Measurements from ENCODE around the gene BAG1.

Gene BAG1

DNA sequence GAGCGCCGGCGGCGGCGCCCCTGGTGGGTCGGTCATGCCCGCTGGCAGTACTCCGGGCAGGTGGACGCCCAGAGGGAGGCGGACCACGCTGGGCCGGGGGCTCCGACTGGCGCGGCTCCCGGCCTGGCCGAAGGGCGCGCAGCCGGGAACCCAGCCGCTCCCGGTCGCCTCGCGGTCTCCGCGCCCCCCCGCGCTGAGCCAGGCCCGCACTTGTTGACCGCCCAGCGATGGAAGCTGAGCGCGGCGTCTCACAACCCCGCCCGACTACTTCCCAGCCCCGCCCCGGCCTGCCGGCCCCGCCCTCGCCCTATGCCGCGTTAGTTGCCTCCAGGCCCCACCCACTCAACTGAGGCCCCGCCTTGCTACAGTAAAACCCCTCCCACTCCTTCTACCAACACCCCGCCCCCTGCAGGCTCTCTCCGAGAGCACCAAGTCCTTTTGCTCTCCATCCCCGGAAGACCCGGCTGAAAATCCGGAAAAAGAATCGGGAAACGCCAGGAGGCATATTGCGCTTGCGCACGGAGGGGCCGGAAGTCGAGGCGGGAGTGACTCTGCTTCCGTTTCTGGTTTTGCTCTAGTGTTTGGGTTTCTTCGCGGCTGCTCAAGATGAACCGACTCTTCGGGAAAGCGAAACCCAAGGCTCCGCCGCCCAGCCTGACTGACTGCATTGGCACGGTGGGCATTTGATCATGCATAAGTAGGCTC lies at the start of gene BAG1, which contains the start of gene CHMP5:
Gene BAG1, minus strand, starts transcription at position 236 of the 705 bp plus-strand sequence.
Gene CHMP5, plus strand, starts transcription at position 577 of the 705 bp plus-strand sequence. Its CDS starts 30 bp downstream, at position 607.
- peak; percentile 99 for DNase-seq (ENCODE audit: low read depth)

- no peak for DNase-seq (ENCODE audit: low read depth)
Observed at GRCh38 chr9:33311953-33312352, 47.4 kb upstream of the BAG1 start.

- DNase-seq (ENCODE audit: low read depth), result no peak
Observed at GRCh38 chr9:33310748-33311147, 46.2 kb upstream of the BAG1 start.

DNA sequence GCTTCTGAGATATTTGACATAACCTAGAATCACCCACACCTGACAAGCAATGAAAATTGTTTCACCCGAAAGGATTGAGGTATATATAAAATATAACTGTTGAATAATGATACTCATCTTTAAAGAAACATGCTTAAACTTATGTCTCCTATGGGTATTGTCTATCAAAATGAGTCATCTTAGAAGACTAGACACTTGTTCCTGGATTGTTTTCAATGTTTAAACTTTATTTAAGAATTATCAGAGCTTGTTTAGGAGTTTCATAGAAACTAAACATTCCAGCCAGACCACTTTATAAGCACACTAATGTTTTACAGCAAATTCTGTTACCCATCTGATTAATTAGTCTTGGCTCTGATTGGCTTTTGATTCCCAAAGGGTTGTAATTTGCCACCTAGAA lies 45.4 kb upstream of the BAG1 start:
- no peak for DNase-seq (ENCODE audit: low read depth)

- no peak for DNase-seq (ENCODE audit: low read depth)
Observed at GRCh38 chr9:33307067-33307466, 42.6 kb upstream of the BAG1 start.

GRCh38 chr9:33306037-33306436 lies 41.5 kb upstream of the BAG1 start:
- no peak for DNase-seq (ENCODE audit: low read depth)

DNA sequence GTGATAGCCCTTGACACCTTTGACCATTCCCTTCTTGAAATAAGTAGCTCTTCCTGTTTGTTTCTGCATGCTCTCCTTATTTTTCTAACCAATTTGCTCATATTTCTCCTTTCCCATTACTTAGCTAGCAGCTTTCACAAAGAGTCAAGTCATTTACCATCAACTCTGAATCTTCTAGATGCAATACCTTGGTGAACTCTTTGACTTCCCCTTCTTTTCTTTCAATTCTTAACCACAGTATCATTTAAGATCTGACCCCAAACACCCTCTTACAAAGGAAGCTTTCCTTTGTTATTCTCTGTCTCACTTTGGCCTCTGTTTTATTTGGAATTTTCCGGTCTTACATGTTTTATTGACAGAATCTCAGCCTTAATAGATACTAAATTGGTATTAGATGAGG lies 39.9 kb upstream of the BAG1 start:
- DNase-seq (ENCODE audit: low read depth), result no peak

GRCh38 chr9:33300546-33300945 lies 36.0 kb upstream of the BAG1 start:
- DNase-seq (ENCODE audit: low read depth), result no peak

DNA sequence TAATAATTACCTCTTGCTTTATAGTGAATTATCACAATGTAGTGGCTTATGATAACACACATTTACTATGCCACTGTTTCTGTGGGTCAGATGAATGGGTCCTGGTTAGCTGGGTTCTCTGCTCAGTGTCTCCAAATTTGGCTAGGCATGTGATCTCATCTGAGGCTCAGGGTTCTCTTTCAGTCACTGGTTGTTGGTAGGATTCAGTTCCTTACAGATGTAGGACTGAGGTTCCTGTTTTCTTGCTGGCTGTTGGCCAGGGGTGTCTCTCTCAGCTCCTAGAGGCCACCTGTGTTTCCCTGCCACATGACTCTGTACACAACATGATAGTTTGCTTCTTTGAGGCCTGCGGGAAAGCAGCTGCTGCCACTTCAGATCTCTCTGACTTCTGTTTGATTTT lies 32.9 kb upstream of the BAG1 start:
- DNase-seq (ENCODE audit: low read depth), result no peak

GRCh38 chr9:33295571-33295970 lies 31.1 kb upstream of the BAG1 start:
- DNase-seq (ENCODE audit: low read depth), result no peak

DNA sequence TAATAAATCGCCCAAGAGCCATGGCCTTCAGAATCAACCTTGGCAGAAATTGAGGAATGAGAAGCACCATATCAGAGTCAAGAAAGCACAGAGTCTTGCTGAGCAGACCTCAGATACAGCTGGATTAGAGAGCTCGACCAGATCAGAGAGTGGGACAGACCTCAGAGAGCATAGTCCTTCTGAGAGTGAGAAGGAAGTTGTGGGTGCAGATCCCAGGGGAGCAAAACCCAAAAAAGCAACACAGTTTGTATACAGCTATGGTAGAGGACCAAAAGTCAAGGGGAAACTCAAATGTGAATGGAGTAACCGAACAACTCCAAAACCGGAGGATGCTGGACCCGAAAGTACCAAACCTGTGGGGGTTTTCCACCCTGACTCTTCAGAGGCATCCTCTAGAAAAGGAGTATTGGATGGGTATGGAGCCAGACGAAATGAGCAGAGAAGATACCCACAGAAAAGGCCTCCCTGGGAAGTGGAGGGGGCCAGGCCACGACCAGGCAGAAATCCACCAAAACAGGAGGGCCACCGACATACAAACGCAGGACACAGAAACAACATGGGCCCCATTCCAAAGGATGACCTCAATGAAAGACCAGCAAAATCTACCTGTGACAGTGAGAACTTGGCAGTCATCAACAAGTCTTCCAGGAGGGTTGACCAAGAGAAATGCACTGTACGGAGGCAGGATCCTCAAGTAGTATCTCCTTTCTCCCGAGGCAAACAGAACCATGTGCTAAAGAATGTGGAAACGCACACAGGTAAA lies 30.3 kb upstream of the BAG1 start:
- DNase-seq (ENCODE audit: low read depth), result no peak

GRCh38 chr9:33293782-33294181 lies 29.3 kb upstream of the BAG1 start:
- no peak for DNase-seq (ENCODE audit: low read depth)

GRCh38 chr9:33291901-33292300 lies 27.4 kb upstream of the BAG1 start:
- DNase-seq (ENCODE audit: low read depth), result no peak

DNA sequence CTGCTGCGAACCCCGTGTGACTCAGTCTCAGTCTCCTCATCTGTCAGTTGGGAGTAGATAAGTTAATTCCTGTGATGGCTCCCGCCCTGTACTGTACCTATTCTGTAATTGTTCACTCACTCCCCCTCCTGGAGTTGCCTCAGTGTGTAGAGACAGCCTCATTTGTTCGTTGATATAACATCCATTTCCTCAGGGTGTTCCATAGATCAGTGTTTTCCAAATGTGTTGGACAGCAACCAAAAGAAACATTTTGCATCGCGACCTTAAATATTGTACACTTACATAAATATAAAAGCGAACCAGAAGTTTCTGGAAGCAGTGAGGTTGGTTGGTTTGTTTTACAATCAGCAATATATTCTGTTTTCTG lies 26.5 kb upstream of the BAG1 start:
- DNase-seq (ENCODE audit: low read depth), result no peak

DNA sequence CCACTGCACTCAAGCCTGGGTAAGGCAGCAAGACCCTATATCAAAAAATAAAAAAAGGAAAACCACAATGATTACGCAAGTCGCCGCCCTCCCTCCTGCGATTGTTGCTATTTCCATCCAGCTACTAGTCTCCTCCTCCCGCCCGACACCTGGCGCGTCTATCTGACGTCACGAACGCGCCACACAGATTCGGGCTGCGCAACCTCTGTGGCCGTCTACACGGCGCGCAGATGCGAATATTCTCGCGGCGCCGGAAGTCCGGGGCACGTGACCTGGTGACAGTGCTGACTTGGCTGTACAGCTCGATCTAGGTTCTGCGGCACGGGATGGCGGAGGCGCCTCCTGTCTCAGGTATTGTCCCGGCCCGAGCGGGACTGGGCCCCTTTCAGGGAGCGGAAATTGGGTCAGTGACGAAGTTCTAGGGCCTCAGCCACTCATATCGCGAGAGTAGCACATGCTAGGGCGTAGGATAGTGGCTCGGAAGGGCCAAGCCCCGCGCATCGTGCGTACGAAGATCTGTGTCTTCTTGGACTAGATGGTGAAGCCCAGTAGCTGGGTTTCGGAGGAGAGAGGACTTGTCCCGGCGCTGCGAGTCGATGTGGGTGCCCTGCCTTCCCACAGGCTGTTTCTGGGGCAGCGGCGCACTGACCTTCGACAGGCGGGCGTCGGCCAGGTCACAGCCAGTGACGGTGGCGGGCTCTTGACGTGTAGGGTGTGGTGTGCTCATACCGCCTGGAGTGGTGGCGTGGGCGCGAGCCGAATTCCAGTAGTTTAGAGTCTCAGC lies 25.9 kb upstream of the BAG1 start, which contains the start of gene NFX1:
Gene NFX1, plus strand, starts transcription at position 270 of the 784 bp plus-strand sequence. Its CDS starts 57 bp downstream, at position 327.
- DNase-seq (ENCODE audit: low read depth), result peak; percentile 99

DNA sequence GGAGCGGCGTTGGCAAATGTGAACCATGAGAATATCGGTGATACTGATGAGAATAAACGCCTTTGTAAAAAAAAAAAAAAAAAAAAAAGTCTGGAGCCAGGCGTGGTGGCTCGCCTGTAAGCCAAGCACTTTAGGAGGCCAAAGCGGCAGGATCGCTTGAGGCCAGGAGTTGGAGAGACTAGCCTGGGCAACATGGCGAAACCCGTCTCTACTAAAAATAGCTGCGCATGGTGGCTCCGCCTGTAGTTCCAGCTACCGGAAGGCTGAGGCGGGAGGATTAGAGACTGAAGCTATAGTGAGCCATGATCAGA lies 25.4 kb upstream of the BAG1 start:
- no peak for DNase-seq (ENCODE audit: low read depth)

- no peak for DNase-seq (ENCODE audit: low read depth)
Observed at GRCh38 chr9:33289496-33289895, 25.0 kb upstream of the BAG1 start.

DNA sequence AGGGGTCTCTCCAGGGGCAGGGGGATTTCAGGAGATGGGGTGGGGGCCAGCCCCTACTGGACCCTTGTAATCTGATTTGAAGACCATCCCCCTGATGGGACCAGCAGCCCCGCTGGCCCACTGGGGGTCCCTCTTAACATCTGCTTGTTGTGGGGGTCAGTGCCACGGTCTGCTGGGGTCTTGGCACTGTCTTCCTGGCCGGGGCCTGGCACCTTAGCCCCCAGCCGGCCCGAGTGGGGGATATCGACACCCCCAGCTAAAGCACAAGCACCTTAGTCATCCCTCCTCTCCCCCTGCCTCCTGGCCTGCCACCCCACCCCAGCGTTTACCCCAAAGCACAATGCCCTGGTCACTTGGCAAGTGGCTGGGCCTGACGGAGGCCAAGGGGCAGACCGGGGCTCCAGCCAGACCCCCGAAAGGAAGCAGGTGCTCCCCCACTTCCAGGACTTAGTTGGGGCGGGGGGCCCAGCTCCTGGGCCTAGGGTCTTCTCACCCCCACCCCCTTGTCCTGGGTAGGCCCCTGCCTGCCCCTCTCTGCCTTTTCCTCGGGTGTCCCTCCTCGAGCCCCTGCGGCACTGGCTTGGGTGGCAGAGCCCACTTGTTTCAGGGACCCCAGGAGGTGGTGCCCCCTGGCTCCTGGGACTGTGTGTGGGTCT lies 24.4 kb upstream of the BAG1 start:
- no peak for DNase-seq (ENCODE audit: low read depth)

DNA sequence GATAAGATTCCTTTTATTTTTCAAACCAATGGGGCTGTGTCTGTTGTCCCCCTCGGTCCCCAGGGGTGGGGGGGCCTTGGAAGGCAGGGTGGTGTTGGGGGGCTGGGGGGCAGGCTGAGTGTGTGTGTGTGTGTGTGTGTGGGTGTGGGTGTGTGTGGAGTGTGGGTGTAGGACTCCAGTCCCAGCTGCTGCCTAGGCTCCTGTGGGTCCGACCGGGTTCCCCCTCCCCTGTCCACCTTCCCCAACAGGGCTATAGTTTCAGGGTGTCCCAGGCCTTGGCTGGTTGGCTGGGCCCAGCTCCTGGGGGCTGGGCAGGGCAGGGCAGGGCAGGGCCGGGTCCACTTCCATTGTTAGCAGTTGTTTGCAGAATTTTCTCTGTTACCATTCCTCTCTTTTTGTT lies 23.7 kb upstream of the BAG1 start:
- DNase-seq (ENCODE audit: low read depth), result no peak

DNA sequence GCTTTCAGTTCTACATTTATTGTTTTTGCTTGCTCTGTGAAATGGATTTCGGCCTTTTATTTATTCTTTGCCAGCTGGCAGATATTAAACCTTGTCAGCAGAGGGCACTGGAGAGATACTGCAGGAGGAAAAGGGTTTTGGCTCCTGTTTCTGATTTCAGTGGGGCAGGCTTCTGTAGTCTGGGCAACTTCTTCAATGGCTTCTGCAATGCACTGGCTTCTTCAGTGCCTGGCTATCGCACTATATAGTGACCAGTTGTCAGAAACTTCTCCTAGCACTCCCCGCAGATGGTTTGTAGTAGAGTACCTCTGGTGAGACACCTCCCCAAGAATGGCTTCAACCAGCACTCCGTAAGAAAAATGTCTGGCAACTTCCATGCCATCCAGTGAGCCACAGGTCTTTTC lies 22.6 kb upstream of the BAG1 start:
- DNase-seq (ENCODE audit: low read depth), result peak; percentile 75

GRCh38 chr9:33285502-33285901 lies 21.0 kb upstream of the BAG1 start:
- DNase-seq (ENCODE audit: low read depth), result no peak

GRCh38 chr9:33277484-33277883 lies 13.0 kb upstream of the BAG1 start:
- no peak for DNase-seq (ENCODE audit: low read depth)
